ENCODE results near the gene INO80B.
"Not testable (repeated sequence)": the region's sequence is repeated elsewhere in the genome, so short reads cannot be mapped to it uniquely, and the experiment has no call there.

The INO80B gene

DNA sequence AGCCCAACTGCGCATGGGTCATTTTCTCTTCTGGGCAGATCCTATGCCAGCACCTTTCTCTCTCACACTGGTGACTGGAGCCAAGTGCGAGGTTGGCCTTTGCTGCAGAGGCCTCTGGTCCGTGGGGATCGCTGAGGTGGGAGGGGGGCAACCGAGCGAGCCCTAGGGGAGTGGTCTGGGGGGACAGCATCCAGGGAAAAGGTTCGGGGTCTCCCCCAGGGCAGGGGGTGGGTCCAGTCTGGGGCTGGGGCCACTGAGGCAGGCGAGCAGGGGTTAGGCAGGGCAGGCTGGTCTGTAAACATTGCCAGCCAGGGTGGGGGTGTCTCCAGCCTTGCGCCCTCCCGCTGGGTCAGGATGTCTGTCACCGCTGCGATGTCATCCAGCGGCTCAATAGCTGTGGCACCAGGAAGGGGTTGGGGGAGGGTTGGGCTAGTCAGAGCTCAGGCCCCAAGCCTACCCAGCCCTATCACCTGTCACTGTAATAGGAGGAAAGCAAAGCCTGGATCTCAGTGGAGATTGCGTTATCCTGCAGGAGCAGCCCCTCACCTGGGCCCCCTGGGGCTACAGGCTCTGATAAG, 28.6 kb upstream of the INO80B start:
- no peak for FAIRE-seq

DNA sequence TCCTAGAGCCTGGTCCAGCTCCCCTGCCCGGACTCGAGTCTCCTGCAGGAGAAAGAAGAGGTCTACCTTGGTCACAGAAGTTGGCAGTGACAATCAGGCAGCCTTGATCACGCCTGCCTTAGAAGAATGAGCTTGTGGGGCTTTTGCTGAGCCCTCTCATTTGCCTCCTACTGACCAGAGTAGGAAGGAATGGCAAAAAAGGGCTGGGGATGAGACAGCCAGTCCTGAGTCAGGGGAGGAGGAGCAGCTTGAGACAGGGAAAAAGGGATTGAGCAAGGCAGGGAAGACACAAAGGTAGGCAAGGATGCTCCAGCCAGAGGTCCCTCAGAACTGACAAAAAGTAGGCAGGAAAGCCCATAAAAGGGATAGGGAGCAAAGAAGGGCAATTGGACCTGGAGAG, 27.3 kb upstream of the INO80B start:
- FAIRE-seq: no peak

DNA sequence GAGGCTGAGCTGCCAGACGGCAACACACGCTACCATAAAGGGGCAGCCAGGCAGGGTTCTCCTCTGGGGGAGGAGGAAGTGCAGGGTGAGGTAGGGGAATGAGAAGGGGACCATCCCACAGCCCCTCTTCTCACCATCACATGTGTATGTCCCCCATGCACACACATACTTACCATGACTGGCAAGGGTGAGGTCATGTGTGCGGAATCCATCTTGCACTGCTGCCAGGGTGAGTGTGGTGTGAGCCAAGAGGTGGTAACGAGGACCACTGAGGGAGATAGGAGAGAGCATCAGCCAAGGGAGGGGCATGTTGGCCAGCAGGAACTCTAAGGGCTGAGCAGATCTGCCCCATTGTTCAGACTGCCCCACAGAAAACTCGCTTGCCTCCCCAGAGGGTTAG, 26.2 kb upstream of the INO80B start:
- no peak for FAIRE-seq

DNA sequence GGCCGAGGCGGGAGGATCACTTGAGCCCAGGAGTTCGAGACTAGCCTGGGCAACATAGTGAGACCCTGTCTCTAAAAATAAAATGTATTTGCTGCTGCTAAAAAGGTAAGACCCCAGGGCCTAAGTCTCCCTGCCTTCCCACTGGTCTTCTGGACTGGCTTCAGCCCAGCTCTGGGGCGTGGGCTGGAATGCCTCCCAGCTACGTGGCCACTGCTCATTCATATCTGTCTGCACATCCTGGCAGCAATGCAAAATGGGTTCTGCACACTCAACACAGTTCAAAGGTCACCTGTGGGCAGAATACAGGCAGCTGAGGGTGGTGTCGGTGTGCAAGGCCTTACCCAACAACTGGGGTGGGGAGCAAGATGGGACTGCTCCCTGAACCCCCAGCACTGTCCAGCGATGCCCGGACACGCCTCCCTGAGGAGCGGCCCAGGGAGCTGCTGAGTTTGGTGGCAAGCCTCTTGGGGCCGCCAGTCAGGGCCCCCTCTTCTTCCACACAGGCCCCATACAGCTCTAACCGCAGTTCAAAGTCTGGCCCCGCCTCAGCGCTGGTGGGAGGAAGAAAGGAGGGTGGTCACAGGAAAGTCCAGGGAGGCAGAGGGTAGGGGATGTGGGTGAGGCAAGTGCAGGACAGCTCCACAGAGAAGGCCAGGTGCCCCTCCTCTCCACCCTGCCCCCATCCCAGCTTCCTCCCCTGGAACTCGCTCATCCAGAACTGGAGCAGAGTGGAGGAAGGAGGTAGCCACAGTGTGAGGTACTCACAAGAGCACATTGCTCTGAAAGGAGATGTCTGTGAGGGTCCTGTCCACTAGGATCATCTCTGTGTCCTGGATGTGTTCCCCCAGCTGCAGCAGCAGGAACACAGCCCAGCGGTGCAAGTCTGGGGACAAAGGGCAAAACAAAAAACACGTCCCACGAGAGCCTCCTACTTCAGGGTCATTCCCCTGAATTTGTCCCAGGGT, 25.1 kb upstream of the INO80B start:
- no peak for FAIRE-seq

DNA sequence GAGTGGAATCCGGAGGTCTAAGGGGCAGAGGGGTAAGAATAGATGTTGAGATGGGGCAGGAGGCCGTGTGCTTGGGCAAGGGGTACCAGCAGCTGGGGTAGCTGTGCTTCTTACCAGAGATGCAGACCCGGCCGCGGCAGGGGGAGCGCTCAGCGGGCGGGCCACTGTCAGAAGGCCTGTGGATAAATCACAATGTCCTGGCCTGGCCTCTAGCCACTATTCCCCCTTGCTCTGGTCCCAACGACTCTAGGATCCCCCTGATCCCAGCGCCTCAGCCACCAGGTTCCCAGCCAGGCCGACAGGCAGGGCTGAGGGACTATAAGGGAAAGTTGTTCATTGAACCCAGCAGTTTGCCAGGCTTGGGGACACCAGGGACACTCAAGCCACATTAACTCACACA, 24.4 kb upstream of the INO80B start:
- no peak for FAIRE-seq

DNA sequence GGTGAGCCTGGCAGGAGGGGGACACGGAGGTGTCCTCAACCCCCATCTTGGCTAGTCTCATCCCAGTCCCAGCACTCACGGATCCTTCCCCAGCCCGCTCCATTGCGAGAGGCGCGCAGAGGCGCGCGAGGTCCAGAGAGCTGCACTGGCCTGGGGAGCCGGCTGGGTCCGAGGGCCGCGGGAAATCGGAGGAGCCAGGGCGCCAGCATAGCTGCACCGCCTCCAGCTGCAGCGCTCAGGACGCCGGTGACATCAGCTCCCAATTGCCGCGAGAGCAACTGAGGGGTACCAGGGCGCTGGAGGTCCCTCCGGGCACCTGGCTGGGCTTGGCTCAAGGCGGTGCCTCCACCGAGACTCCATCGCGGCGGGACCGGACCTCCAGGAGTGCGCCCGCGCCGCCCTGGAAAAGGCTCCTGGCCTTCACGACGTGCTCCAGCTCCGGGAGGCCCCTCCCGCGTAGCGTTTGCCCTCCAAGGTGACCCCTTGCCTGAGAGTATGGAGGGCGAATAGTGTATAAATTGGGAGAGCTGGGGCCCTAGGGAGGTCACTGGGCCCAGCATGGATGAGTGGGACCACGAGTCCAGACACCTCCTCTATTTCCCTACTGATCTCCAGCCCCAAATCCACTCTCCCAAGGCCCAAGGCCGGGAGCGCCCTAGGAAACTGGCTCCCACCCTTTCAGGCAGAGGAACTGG, 18.6 kb upstream of the INO80B start:
- no peak for FAIRE-seq

DNA sequence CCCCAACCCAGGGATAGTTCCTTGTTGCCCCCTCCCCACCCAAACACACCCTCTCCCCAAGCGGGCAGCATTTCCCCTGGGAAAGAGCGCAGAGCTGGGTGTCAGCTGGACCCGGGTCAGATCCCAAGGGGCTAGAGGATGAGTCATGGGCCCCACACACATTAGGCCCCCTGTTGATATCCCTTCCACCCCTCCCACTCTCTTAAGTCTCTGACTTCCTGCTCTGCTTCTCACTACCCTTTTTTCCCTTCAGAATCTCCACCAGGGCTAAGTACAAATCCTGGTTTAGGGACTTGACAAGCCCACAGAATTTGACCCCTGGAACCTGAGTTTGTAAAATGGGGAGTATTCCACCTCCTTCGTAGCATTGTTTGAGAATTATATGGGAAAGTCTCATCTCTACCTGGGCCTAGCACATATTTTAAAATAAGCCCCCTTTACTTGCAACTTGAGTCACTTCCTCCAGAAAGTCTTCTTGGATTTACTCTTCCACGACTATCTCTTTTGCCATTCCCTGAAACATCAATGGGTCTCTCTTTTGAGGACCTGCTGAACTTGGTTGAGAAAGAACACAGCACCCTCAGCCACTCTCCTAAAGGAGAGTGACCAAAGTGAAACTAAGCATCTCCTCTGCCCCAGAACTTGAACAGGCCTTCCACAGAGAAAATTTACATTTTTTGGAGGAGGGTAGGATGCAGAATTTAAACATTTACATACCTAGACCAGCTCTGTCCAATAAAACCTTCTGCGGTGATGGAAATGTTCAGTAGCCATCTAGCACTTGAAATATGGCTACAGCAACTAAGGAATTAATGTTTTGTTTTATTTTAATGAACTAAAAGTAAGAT, 17.8 kb upstream of the INO80B start:
- FAIRE-seq: no peak

DNA sequence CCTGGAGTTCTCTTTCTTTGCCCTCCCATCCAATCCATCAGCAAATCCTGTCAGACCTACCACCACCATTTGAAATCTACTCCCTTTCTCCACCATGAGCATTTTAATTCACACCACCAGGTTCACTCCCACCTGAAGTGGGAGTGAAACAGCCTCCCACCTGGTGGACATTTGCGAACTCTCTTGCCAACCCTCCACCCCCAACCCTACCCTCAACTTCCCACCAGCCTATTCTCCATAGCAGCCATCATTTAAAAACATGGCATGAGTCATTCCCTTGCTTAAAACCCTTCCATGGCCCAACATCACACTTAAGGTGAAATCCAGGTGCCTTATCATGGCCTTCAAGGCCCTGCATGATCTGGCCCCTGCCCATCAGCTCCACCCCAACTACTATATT, 16.6 kb upstream of the INO80B start:
- no peak for FAIRE-seq

DNA sequence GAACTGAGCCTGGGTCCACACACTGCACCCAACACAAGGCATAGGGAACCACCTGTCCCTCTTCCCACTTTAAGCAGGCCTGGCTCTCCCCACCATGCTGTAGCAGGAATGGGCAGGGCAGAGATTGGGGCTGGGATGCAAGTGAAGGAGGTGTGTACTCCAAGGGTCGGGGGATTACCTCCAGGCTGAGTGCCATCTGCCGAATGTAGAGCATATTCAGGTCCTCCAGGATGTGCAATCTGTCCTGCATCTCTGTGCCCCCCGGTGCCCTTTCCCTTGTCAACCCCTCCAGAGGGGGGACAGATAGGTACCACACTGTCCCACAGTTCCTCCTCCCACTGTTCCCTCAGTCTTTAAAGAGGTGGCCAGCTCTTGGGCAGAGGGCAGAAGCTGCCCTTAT, 15.5 kb upstream of the INO80B start:
- no peak for FAIRE-seq

DNA sequence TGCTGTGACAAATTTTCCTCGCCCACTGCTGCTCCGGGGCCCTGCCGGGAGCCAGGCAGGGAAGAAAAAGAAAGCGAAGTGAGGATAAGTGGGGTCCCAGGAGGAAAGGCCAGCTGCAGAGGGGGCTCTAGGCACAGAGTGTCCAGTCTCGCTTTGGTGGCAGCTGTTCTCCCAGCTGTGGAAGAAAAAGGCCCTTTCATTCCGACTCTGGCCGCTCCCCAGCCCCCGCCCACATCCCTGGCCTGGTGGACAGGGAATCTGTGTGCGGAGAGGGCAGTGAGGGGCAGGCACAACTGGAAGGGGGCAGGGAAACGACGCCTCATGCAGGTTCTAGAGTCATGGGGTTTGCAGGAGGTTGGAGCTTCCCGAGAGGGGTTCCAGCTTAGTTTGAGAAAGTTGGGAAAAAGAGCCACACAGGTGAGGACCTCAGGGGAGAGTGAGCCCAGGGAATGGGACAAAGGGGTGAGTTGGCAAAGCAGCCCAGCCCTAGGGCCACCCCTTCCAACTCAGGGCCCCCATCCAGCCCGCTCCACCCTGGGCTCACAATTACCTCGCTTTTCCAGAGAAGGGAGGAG, 15.0 kb upstream of the INO80B start:
- no peak for FAIRE-seq

DNA sequence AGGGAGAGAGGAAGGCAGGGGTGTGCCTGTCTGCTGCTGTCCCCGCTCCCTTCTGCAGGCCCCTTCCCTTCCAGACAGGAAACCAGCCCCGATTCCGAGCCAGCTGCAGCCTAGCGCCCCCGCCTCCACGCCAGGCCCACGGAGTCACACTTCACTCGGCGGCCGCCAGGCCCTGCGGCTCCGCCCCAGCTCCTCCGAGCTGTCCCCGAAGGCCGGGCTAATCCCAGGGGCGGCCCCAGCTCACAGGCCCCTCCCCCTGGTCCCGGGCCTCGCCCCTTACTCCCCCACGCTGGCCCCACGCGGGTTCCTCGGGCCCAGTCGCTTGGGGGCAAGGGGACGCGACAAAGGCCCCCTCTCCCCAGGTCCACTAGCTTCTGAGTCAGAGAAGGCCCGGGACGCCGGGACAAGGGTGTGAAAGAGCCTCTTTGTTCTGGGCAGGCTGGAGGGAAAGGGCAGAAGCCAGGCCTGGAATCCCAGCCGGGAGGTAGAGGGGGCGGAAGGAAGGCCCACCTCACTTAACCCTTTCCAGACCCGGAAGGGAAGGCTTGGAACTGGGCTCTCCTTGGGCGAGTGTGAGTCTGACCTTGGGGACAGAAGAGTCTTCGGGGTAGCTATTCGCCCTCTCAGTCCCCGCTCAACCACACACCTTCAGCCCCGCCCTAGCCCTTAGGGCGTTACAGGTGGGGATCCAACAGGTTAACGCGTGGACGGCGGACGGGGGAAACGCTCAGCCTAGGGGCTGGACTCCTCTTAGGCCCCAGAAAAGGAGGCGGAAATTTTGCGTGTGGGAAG, 14.3 kb upstream of the INO80B start:
- no peak for FAIRE-seq

DNA sequence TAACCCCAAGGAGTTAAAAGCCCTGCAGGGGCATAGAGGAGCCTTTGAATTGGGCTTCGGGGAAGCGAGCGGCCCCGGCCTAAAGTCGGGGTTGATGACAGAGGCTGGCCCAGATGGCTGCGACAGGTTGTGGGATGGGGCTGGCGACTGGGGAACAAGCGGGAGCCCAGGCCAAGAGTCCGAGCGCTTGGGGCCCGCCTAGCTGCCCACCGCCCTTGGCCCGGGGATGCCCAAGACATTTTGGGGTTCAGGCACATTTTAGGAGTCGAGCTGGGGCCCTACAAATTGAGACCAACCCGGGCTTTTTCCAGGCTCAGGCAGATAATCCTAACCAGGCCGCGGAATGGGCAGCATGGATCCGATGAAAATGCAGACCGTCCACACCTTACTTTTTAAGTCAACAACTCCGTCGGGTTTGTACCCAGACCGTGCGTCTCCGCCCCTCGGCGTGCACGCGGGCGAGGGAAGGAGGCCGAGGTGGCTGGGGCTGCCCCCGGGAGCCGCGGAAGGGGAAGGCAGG, 13.7 kb upstream of the INO80B start:
- no peak for FAIRE-seq

DNA sequence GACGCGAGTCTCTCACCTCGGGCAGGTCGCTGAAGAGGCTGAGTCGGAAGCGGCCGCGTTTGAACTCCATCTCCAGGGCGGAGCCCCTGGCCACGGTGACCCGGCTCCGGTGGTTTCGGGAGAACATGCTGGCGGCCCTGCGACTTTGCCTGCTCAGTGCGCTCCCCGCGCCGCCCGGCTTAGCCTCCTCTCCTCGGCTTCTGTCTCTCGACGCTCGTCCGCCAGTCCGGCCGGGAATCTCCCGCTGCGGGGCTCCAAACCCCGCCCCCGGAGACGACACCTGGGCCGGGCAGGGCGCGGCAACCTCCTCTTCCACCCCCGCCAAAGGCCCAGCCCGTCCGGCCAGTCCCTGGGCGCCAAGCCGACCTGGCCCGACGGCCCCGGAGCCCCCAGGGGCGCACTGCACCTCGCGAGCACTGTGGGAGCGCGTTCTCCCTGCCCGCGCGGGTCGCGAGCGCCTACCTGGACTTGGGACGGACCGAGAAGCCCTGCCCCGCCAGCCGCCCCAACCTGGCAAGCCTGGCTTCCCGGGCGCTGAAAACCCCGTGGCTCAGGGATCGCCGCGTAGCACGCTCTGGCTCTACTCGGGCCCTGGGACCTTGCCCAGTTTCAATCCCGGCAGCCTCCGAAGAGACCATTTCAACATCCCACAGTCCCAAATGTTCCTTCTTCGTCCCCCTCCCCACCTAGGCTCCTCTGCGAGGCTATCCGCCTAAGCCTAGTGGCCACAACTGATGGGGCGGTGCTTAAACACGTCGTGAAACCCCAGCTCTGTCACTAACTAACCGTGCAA, 13.0 kb upstream of the INO80B start, which contains the start of gene RTKN:
TSS of gene RTKN (minus strand) at position 248 of the 793 bp plus-strand sequence. CDS start at position 127, 121 bp downstream.
- FAIRE-seq: peak; percentile 82

DNA sequence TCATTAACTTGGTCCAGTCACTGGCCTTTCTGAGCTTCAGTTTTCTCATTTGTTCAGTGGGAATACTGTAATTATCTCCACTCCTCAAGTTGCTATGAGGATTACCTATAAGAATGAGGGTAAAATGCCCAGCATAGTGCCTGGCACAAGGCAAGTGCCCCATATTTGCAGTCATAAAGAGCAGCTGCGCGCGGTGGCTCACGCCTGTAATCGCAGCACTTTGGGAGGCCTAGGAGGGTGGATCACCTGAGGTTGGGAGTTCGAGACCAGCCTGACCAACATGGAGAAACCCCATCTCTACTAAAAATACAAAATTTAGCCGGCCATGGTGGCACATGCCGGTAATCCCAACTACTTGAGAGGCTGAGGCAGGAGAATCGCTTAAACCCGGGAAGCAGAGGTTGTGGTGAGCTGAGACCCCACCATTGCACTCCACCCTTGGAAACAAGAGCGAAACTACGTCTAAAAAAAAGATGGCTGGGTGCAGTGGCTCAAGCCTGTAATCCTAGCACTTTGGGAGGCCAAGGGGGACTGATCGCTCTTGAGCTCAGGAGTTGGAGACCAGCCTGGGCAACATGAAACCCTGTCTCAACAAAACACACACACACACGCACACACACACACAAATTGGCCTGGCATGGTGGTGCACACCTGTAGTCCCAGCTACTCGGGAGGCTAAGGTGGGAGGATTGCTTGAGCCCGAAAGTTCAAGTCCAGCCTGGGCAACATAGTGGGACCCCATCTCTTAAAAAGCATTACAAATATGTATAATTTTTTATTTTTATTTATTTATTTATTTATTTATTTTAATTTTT, 12.2 kb upstream of the INO80B start:
- not testable (repeated sequence) for FAIRE-seq

DNA sequence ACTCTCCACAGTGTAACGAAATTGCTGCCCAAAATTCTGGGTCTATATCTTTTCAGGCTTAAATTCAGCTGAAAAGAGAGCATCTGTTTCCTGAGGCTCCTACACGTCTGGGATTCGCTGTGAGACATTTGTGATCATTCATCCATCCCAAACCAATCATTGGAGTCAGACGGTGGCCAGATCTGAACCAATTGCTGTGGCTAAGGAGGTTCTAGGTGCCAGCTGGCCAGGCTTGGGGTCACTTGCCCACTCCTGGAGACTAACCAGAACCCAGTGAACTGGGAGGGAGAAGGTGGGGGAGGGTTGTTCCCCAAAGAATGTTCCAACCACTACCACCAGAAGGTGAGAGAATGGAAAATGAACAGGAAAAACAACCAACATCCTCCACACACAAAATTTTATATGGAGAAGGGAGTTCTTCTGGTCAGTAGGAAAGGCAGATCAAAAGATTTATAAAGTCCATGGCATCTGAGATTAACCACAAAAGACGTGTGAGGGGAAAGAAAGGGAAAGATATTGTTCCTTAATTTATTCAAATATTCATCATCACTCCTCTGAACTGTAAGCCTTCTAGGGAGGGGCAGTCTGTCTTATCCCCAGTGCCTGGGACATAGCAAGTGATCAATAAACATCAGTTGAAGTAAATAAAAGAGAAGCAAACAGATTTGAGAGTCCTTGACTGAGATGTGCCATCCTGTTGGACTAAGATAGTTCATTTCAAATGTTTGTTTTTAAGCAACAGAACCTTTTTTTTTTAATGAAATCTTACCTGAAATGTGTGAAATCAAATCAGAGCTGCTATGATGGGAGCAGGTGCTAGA, 10.2 kb upstream of the INO80B start:
- FAIRE-seq: no peak

DNA sequence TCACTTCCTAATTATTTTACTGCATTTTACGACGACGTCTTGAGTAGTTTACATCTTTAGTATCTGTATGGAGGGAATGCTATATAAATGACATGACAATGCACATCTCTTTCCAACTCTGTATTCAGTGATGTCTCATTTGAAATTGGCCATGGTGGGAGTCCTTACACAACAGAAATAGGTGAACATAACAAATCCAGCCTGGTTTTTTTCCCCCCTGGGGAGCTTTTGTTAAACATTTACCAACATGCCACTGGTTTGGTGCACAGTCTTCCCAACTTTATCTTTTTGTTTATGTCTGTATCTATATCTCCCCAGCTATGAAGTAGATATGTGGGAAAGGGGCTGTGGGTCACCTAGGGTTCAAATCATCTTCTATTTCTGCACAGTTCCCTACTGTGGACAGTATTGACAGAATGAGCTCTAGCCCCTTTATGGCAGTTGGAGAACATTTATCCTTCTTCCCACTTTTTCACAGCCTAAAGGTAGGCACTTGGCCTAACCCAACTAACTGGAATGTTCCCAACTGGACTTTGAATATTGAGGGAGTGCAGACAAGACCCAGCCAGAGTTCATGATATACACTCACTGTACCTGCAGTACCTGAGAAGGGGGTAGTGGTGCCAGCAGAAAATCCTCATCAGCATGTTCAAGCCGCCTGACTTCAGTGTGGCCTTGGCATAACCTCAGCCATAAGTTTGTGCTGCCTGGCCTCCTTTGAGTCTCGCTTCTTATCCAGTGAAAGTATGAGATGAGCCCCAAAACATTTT, 7.5 kb upstream of the INO80B start:
- no peak for FAIRE-seq

DNA sequence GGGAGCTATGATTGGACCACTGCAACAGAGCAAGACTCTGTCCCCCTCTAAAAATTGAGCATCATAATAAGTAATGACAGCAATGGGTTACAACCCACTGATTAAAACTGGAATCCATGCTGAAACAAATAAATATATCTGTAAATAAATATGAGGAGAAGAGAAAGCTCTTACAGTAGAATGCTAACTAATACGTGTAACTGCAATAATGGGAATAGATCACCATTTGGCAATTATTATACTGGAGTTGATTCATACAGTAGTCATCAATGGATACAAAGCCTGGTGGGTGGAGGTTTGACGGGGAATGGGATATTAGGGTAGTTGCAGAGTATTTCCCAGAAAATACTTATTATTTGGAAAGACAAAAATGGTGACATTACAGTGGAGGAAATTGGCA, 6.1 kb upstream of the INO80B start:
- no peak for FAIRE-seq
